ENCODE results near the gene ARL15.

Gene ARL15

GRCh38 chr5:54220230-54221040 lies 89.9 kb downstream of the ARL15 start:
- TF ChIP-seq CTCF (IDR thresholded peaks at IDR 0.05; ENCODE audit: insufficient read depth, missing control alignments), result no peak
- FAIRE-seq (no peak), DNase-seq (ENCODE audit: insufficient read length, low spot score) (no peak)

GRCh38 chr5:54217826-54218503 lies 92.4 kb downstream of the ARL15 start:
- FAIRE-seq, result peak; percentile 82
- TF ChIP-seq CTCF (IDR thresholded peaks at IDR 0.05; ENCODE audit: insufficient read depth, missing control alignments), result peak; percentile 82

GRCh38 chr5:54215233-54215736 lies 95.1 kb downstream of the ARL15 start:
- DNase-seq (ENCODE audit: insufficient read length, low spot score) (no peak), FAIRE-seq (no peak)
- no peak for TF ChIP-seq CTCF (IDR thresholded peaks at IDR 0.05; ENCODE audit: insufficient read depth, missing control alignments)

More at GRCh38 chr5:54217826-54218503, 92.4 kb downstream of the ARL15 start:
- no peak for DNase-seq (ENCODE audit: insufficient read length, low spot score)

GRCh38 chr5:54214722-54215121 lies 95.7 kb downstream of the ARL15 start:
- no peak for DNase-seq (ENCODE audit: insufficient read length, low spot score)
- TF ChIP-seq CTCF (IDR thresholded peaks at IDR 0.05; ENCODE audit: insufficient read depth, missing control alignments), result no peak
- FAIRE-seq, result no peak

- FAIRE-seq (no peak), DNase-seq (ENCODE audit: insufficient read length, low spot score) (no peak)
- TF ChIP-seq CTCF (IDR thresholded peaks at IDR 0.05; ENCODE audit: insufficient read depth, missing control alignments), result no peak
Observed at GRCh38 chr5:54212331-54212730, 98.0 kb downstream of the ARL15 start.

- TF ChIP-seq CTCF (IDR thresholded peaks at IDR 0.05; ENCODE audit: insufficient read depth, missing control alignments), result no peak
- FAIRE-seq (no peak), DNase-seq (ENCODE audit: insufficient read length, low spot score) (no peak)
Observed at GRCh38 chr5:54211912-54212311, 98.5 kb downstream of the ARL15 start.

- no peak for TF ChIP-seq CTCF (IDR thresholded peaks at IDR 0.05; ENCODE audit: insufficient read depth, missing control alignments)
- DNase-seq (ENCODE audit: insufficient read length, low spot score) (no peak), FAIRE-seq (no peak)
Observed at GRCh38 chr5:54207566-54207965, 102.8 kb downstream of the ARL15 start.

Measured in D721Med (cell line).